ENCODE measurements around the gene UBA1. TPM values are rescaled to one million over a fixed set of nuclear protein-coding genes. Genes with fewer than 3 reads are reported as not detected.
A peak's percentile ranks its signal among the peaks of the same experiment; 100 is the strongest.

The UBA1 gene
- total and polyA plus RNA-seq, 10 of the 15 experiments (the other 5 are each of a cell fraction or from before 2014, with no cell fraction given) = 60.4 to 314 (median 216) TPM

- in situ Hi-C loops (cut with MboI) = loop anchor here (10.0 to 25.0 kb wide), 2 partner anchors 430 to 1723 kb away; no protein-coding TSS in a partner anchor
- WGBS (ENCODE audit: insufficient coverage, insufficient replicate concordance, low lambda C conversion rate, missing lambda C conversion rate) = 95% methylated on average over 20 of the region's 20 CpGs
- peaks cover 6% of the 10 kb centered on the region for H4K20me1 ChIP-seq (ENCODE audit: control insufficient read depth, insufficient read depth)
These were observed 20.9 kb downstream of the UBA1 start for GRCh38 chrX:47214435-47215077.

More at GRCh38 chrX:47214435-47215077, 20.9 kb downstream of the UBA1 start:
- Histone ChIP-seq H2AFZ (ENCODE audit: control insufficient read depth, low read depth, low read length) (no peak overlapping the region), H3K4me3 (no peak overlapping the region), H3K79me2 (ENCODE audit: control insufficient read depth, insufficient read depth, low read length) (peaks cover 13% of the 10 kb centered on the region), H3K9ac (ENCODE audit: control insufficient read depth, insufficient read depth, low read length) (no peak overlapping the region), H3K27me3 (replicated peaks in 1 of 2; ENCODE audit: control insufficient read depth in 2 of 2, insufficient read depth in 2 of 2, low read length in 1 of 2) (no peaks in the 10 kb centered on the region), H3K4me2 (ENCODE audit: control insufficient read depth, insufficient read depth) (no peak overlapping the region), H3K36me3 (ENCODE audit: control insufficient read depth in 2 of 2, insufficient read depth in 2 of 2, low read length in 1 of 2) (peaks cover 33 to 34% of the 10 kb centered on the region in 2 experiments), H3K4me1 (ENCODE audit: control insufficient read depth, insufficient read depth, low read length) (peaks cover 3% of the 10 kb centered on the region; the same call in 1 of the 2 replicates), H3K9me3 (replicated peaks; ENCODE audit: control insufficient read depth, insufficient read depth, low read length) (no peaks in the 10 kb centered on the region), H3K27ac (ENCODE audit: control insufficient read depth, insufficient read depth) (no peak overlapping the region)
- BruUV-seq (replicated peaks) = TSS peak; percentile 61
- ChIA-PET POLR2A (no interaction called here), SMC1A (ENCODE audit: uncharacterized antibody, unreplicated experiment) (no interaction called here), CTCF (no interaction called here), RAD21 (ENCODE audit: unreplicated experiment) (no interaction called here)
- FAIRE-seq (no peak), DNase-seq (ENCODE audit: low read depth, low spot score) (no peak), ATAC-seq (no peak)
- no peak for TF ChIP-seq YBX1 (IDR thresholded peaks at IDR 0.05)
- TF ChIP-seq ZSCAN29 (IDR thresholded peaks at IDR 0.05) = no peak
- no peak for TF ChIP-seq RAD21 (IDR thresholded peaks at IDR 0.05; ENCODE audit: insufficient read depth, low read depth, low read length)
- TF ChIP-seq, protein P1, sequence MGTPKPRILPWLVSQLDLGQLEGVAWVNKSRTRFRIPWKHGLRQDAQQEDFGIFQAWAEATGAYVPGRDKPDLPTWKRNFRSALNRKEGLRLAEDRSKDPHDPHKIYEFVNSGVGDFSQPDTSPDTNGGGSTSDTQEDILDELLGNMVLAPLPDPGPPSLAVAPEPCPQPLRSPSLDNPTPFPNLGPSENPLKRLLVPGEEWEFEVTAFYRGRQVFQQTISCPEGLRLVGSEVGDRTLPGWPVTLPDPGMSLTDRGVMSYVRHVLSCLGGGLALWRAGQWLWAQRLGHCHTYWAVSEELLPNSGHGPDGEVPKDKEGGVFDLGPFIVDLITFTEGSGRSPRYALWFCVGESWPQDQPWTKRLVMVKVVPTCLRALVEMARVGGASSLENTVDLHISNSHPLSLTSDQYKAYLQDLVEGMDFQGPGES (IDR thresholded peaks at IDR 0.05) = no peak
- TF ChIP-seq CREM (IDR thresholded peaks at IDR 0.05; ENCODE audit: low read depth) = no peak
- TF ChIP-seq, protein P2, sequence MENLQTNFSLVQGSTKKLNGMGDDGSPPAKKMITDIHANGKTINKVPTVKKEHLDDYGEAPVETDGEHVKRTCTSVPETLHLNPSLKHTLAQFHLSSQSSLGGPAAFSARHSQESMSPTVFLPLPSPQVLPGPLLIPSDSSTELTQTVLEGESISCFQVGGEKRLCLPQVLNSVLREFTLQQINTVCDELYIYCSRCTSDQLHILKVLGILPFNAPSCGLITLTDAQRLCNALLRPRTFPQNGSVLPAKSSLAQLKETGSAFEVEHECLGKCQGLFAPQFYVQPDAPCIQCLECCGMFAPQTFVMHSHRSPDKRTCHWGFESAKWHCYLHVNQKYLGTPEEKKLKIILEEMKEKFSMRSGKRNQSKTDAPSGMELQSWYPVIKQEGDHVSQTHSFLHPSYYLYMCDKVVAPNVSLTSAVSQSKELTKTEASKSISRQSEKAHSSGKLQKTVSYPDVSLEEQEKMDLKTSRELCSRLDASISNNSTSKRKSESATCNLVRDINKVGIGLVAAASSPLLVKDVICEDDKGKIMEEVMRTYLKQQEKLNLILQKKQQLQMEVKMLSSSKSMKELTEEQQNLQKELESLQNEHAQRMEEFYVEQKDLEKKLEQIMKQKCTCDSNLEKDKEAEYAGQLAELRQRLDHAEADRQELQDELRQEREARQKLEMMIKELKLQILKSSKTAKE (IDR thresholded peaks at IDR 0.05; ENCODE audit: low read depth, poor library complexity, severe bottlenecking) = no peak
- TF ChIP-seq, protein P3, sequence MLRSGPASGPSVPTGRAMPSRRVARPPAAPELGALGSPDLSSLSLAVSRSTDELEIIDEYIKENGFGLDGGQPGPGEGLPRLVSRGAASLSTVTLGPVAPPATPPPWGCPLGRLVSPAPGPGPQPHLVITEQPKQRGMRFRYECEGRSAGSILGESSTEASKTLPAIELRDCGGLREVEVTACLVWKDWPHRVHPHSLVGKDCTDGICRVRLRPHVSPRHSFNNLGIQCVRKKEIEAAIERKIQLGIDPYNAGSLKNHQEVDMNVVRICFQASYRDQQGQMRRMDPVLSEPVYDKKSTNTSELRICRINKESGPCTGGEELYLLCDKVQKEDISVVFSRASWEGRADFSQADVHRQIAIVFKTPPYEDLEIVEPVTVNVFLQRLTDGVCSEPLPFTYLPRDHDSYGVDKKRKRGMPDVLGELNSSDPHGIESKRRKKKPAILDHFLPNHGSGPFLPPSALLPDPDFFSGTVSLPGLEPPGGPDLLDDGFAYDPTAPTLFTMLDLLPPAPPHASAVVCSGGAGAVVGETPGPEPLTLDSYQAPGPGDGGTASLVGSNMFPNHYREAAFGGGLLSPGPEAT (IDR thresholded peaks at IDR 0.05; ENCODE audit: low read depth) = no peak
- no peak for TF ChIP-seq EED (IDR thresholded peaks at IDR 0.05; ENCODE audit: low read depth)
- TF ChIP-seq ZNF24 (IDR thresholded peaks at IDR 0.05) = no peak
- intact Hi-C loops (cut with micrococcal nuclease; ENCODE audit: unreplicated experiment) = no loop called here

Measured in GM12878 (cell line).